ENCODE results near the gene TMEM41A. TPM values are rescaled to one million over a fixed set of nuclear protein-coding genes. Genes with fewer than 3 reads are reported as not detected.

TMEM41A gene
- polyA plus RNA-seq, 1 donor (not counting 4 experiments of a cell fraction or from before 2014, with no cell fraction given): 31.9 TPM

DNA sequence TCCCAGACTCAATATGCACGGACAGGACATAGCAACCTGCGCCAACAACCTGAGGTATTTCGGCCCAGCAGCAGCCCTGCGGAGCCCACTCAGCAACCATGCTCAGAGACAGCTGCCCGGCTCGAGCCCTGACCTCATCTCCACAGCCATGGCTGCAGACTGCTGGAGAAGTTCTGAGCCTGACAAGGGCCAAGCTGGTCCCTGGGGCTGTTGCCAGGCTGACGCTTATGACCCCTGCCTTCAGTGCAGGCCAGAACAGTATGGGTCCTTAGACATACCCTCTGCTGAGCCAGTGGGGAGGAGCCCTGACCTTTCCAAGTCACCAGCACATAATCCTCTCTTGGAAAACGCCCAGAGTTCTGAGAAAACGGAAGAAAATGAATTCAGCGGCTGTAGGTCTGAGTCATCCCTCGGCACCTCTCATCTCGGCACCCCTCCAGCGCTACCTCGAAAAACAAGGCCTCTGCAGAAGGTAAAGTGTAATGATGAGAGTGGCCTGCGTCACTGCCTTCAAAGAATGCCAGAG lies 25.5 kb downstream of the TMEM41A start:
- no peaks in the 10 kb centered on the region for H3K4me1 ChIP-seq (ENCODE audit: control insufficient read depth, extremely low read depth, insufficient read depth, low read length)
- no peak overlapping the region for H3K4me2 ChIP-seq (ENCODE audit: control insufficient read depth, extremely low read depth, insufficient read depth, low read depth, low read length)
- no peak overlapping the region for H3K9ac ChIP-seq (ENCODE audit: control insufficient read depth, extremely low read depth, insufficient read depth, low read length)
- H3K79me2 ChIP-seq (ENCODE audit: control insufficient read depth, insufficient read depth, low read length): no peaks in the 10 kb centered on the region
- H3K27me3 ChIP-seq (ENCODE audit: control insufficient read depth, extremely low read depth, insufficient read depth, low read length): no peaks in the 10 kb centered on the region
- dilution Hi-C loops (cut with MboI; ENCODE audit: extremely low pct_ligation_motif_present, low sequenced_read_pairs): no loop called here
- H3K36me3 ChIP-seq (ENCODE audit: control insufficient read depth in 2 of 2, extremely low read depth in 1 of 2, insufficient read depth in 2 of 2, low read length in 2 of 2): peaks cover 0 to 9% of the 10 kb centered on the region in 2 experiments
- FAIRE-seq (no peak), DNase-seq (ENCODE audit: low read depth, low spot score) (no peak)
- H3K4me3 ChIP-seq (ENCODE audit: control insufficient read depth in 2 of 3, extremely low read depth in 1 of 3, insufficient read depth in 2 of 3, low read depth in 1 of 3, low read length in 3 of 3): no peak overlapping the region
- H2AFZ ChIP-seq (ENCODE audit: control insufficient read depth, low read length): no peak overlapping the region
- TF ChIP-seq, protein P1, sequence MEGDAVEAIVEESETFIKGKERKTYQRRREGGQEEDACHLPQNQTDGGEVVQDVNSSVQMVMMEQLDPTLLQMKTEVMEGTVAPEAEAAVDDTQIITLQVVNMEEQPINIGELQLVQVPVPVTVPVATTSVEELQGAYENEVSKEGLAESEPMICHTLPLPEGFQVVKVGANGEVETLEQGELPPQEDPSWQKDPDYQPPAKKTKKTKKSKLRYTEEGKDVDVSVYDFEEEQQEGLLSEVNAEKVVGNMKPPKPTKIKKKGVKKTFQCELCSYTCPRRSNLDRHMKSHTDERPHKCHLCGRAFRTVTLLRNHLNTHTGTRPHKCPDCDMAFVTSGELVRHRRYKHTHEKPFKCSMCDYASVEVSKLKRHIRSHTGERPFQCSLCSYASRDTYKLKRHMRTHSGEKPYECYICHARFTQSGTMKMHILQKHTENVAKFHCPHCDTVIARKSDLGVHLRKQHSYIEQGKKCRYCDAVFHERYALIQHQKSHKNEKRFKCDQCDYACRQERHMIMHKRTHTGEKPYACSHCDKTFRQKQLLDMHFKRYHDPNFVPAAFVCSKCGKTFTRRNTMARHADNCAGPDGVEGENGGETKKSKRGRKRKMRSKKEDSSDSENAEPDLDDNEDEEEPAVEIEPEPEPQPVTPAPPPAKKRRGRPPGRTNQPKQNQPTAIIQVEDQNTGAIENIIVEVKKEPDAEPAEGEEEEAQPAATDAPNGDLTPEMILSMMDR (optimal IDR thresholded peaks at IDR 0.05 in 1 of 3, IDR thresholded peaks at IDR 0.05 in 1 of 3, conservative IDR thresholded peaks at IDR 0.05 in 1 of 3; ENCODE audit: extremely low read depth in 1 of 3, insufficient read depth in 2 of 3, low read length in 3 of 3): no peak
- no peak for TF ChIP-seq EZH2 (IDR thresholded peaks at IDR 0.05; ENCODE audit: low read length)
- no peak overlapping the region for H3K27ac ChIP-seq (ENCODE audit: control insufficient read depth, insufficient read depth, low read length)
- H3K9me1 ChIP-seq (ENCODE audit: control insufficient read depth, extremely low read depth, insufficient read depth, low read length): no peaks in the 10 kb centered on the region
- no peaks in the 10 kb centered on the region for H3K9me3 ChIP-seq (ENCODE audit: control insufficient read depth, low read depth, low read length)
- H4K20me1 ChIP-seq (ENCODE audit: control insufficient read depth, extremely low read depth, insufficient read depth, low read length): no peaks in the 10 kb centered on the region

DNA sequence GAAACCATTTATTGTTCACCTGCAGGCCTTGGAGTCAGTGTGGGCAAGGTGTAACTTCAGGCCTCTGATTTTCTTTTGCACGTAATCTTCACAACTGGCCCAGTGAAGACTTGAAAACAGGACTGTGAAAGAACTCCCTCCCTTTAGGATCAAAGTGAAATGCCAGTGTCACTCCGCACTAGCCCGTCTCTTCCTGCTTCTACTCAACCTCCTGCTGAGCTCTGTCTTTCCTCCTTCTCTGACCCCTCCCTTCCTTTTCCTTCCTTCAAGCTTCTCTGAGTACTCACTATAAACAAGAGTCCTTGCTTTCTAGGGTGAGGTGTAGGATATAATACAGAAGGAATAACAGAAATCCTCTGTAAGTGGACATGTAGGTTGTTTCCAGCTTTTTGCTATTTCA lies 28.5 kb downstream of the TMEM41A start:
- no peak for FAIRE-seq
- dilution Hi-C loops (cut with MboI; ENCODE audit: extremely low pct_ligation_motif_present, low sequenced_read_pairs): no loop called here

More for the DNA sequence above, 28.5 kb downstream of the TMEM41A start:
- Histone ChIP-seq H3K4me1 (ENCODE audit: control insufficient read depth, extremely low read depth, insufficient read depth, low read length) (no peaks in the 10 kb centered on the region), H3K9me3 (ENCODE audit: control insufficient read depth, low read depth, low read length) (no peaks in the 10 kb centered on the region), H2AFZ (ENCODE audit: control insufficient read depth, low read length) (no peak overlapping the region), H3K9me1 (ENCODE audit: control insufficient read depth, extremely low read depth, insufficient read depth, low read length) (no peaks in the 10 kb centered on the region), H3K79me2 (ENCODE audit: control insufficient read depth, insufficient read depth, low read length) (no peaks in the 10 kb centered on the region), H3K27ac (ENCODE audit: control insufficient read depth, insufficient read depth, low read length) (no peak overlapping the region), H3K4me2 (ENCODE audit: control insufficient read depth, extremely low read depth, insufficient read depth, low read depth, low read length) (no peak overlapping the region), H3K36me3 (ENCODE audit: control insufficient read depth in 2 of 2, extremely low read depth in 1 of 2, insufficient read depth in 2 of 2, low read length in 2 of 2) (peaks cover 0 to 7% of the 10 kb centered on the region in 2 experiments), H3K27me3 (ENCODE audit: control insufficient read depth, extremely low read depth, insufficient read depth, low read length) (no peaks in the 10 kb centered on the region), H4K20me1 (ENCODE audit: control insufficient read depth, extremely low read depth, insufficient read depth, low read length) (no peaks in the 10 kb centered on the region), H3K4me3 (ENCODE audit: control insufficient read depth in 2 of 3, extremely low read depth in 1 of 3, insufficient read depth in 2 of 3, low read depth in 1 of 3, low read length in 3 of 3) (no peak overlapping the region), H3K9ac (ENCODE audit: control insufficient read depth, extremely low read depth, insufficient read depth, low read length) (no peak overlapping the region)
- no peak for TF ChIP-seq EZH2 (IDR thresholded peaks at IDR 0.05; ENCODE audit: low read length)
- TF ChIP-seq, protein P1 (optimal IDR thresholded peaks at IDR 0.05 in 1 of 3, IDR thresholded peaks at IDR 0.05 in 1 of 3, conservative IDR thresholded peaks at IDR 0.05 in 1 of 3; ENCODE audit: extremely low read depth in 1 of 3, insufficient read depth in 2 of 3, low read length in 3 of 3): no peak
- DNase-seq (ENCODE audit: low read depth, low spot score): no peak

Measured in keratinocyte (primary cell).